ENCODE measurements around the gene ROPN1L.

The ROPN1L gene

DNA sequence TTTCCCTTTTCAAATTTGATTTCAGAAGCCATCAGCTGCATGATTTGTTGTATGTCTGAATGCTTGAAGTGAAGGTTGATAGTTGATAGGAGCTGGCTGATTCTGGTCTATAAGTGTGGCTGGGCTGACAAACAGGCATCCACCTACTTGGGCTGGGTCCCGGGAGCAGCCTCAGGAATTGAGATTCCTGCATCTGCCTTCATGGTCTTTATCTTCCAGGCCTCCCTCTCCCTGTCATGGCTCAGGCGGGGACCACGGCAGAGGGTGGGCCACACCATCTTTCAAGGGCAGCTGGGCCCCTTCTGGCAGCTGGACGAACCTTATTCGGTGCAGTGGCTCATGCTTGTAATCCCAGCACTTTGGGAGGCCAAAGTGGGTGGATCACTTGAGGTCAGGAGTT is 55.9 kb downstream of the ROPN1L start:
- no peak overlapping the region for H3K27ac ChIP-seq
- no peak for TF ChIP-seq ZFX (IDR thresholded peaks at IDR 0.05; ENCODE audit: borderline replicate concordance)
- TF ChIP-seq, protein P1, sequence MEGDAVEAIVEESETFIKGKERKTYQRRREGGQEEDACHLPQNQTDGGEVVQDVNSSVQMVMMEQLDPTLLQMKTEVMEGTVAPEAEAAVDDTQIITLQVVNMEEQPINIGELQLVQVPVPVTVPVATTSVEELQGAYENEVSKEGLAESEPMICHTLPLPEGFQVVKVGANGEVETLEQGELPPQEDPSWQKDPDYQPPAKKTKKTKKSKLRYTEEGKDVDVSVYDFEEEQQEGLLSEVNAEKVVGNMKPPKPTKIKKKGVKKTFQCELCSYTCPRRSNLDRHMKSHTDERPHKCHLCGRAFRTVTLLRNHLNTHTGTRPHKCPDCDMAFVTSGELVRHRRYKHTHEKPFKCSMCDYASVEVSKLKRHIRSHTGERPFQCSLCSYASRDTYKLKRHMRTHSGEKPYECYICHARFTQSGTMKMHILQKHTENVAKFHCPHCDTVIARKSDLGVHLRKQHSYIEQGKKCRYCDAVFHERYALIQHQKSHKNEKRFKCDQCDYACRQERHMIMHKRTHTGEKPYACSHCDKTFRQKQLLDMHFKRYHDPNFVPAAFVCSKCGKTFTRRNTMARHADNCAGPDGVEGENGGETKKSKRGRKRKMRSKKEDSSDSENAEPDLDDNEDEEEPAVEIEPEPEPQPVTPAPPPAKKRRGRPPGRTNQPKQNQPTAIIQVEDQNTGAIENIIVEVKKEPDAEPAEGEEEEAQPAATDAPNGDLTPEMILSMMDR (IDR thresholded peaks at IDR 0.05) = no peak

DNA sequence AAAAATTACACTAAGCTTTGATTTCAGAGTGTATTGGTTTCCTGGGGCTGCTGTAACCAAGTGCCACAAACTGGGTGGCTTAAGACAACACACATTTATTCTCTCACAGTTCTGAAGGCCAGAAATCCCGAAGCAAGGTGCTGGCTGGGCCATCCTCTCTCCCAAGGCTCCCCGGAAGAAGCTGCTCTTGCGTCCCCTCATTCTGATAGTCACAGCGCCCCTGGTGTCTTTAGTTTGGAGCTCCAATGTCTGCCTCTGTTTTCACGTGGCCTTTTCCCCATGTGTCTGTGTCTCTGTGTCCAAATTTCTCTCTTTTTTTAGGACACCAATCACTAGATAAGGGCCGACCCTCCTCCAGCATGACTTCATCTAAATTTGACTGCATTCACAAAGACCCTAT is 56.7 kb downstream of the ROPN1L start:
- TF ChIP-seq, protein P1 (IDR thresholded peaks at IDR 0.05) = no peak
- no peak for TF ChIP-seq ZFX (IDR thresholded peaks at IDR 0.05; ENCODE audit: borderline replicate concordance)
- no peak overlapping the region for H3K27ac ChIP-seq

DNA sequence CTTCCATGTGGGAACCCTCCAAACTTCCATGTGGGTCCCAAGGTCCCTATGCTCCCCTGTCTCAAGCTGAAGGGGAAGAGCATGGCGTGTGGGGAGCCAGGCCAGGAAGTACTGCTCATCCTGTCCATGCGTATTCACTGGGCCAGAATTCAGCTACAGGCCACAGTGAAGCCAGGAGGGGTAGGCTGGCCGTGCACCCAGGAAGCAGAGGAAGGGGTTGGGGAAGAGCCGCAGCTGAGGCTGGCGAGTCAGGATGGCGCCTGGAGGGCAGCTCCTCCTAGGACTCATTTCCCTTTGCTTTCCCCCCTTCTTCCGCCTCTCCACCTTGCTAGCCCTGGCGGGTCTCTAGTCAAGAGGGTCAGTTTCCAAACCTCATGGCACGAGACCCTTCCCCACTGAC is 57.4 kb downstream of the ROPN1L start:
- TF ChIP-seq, protein P1 (IDR thresholded peaks at IDR 0.05) = no peak
- TF ChIP-seq ZFX (IDR thresholded peaks at IDR 0.05; ENCODE audit: borderline replicate concordance) = no peak
- no peak overlapping the region for H3K27ac ChIP-seq

DNA sequence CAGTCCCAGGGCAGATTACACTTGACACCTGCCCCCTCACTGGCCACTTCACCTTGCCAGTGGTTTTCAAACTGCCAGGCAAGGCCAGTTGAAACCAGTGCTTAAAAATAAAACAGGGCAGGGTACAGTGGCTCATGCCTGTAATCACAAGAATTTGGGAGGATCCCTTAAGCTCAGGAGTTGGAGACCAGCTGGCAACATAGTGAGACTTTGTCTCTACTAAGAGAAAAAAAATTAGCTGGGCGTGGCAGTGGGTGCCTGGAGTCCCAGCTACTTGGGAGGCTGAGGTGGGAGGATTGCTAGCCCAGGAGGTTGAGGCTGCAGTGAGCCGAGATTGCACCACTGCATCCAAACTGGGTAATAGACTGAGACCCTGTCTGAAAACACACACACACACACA is 58.1 kb downstream of the ROPN1L start:
- H3K27ac ChIP-seq = no peak overlapping the region
- no peak for TF ChIP-seq ZFX (IDR thresholded peaks at IDR 0.05; ENCODE audit: borderline replicate concordance)
- TF ChIP-seq, protein P1 (IDR thresholded peaks at IDR 0.05) = no peak

DNA sequence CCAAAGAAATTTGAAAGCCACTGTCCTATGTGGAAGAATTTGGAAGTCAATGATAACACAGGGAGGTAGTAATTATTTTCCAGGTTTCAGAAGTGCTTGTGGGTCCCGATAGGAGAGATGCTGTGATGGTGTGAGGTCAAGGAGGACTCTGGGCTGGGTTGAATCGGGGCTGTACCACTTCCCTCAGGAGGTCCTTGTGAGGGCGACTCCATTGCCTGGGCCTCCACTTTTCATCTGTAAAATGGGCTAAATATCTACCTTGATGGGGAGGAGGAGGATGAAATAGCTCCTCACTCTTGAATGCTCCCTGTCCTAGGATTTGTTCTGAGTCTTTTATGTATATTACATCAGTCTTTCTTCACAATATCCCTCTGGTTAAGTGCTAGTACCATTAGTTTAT is 59.0 kb downstream of the ROPN1L start:
- H3K27ac ChIP-seq = no peak overlapping the region
- no peak for TF ChIP-seq ZFX (IDR thresholded peaks at IDR 0.05; ENCODE audit: borderline replicate concordance)
- TF ChIP-seq, protein P1 (IDR thresholded peaks at IDR 0.05) = no peak

DNA sequence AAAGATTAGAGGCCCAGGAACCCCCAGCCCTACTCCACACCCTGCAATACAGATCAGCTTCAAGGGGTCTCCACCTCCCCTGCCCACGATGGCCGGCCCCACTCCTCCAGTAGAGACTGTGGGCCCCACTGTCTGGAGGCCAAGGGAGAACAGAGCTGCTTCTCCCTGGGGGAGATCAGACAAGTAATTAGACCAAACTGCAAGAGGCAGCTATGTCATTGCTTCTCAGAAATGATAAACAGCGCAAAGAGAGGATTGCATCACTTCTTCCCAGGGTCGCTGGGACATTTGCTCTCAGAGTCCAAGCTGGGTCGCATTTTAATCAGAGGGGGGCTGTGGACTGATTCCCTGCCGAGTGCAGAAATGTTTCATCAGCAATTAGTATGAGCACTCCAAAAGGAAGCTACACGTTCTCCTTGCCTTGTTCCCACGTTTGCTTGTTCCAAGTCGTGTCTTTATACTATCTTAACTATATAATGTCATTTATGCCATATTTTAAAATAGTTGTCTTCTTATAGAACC is 59.9 kb downstream of the ROPN1L start:
- no peak overlapping the region for H3K27ac ChIP-seq
- no peak for TF ChIP-seq ZFX (IDR thresholded peaks at IDR 0.05; ENCODE audit: borderline replicate concordance)
- TF ChIP-seq, protein P1 (IDR thresholded peaks at IDR 0.05) = no peak

DNA sequence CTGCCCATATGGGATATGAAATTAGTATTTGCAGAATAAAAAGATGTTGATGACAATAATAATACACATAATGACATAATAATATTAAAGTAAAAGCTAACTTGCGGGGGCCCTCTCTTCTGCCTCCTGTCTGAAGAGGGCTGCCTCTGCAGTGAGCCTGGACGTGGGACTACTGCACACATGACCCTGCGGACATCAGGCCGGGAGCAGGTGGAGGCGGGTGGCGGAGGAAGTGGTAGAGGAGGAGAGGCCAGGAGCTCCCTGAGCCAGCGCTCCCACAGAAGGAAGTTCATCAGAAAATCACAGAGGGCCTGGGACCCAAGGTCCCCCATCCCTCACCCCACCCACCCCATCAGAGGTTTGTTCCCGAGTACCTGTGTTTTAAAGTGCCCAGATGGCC is 60.5 kb downstream of the ROPN1L start:
- TF ChIP-seq ZFX (IDR thresholded peaks at IDR 0.05; ENCODE audit: borderline replicate concordance) = no peak
- TF ChIP-seq, protein P1 (IDR thresholded peaks at IDR 0.05) = no peak

More for the DNA sequence above, 60.5 kb downstream of the ROPN1L start:
- H3K27ac ChIP-seq = no peak overlapping the region

All from 22Rv1 (cell line).